IMR-90 (cell line): ENCODE data around the gene RRP36. TPM values are rescaled to one million over a fixed set of nuclear protein-coding genes. Genes with fewer than 3 reads are reported as not detected.

ENCODE experiments used
- ATAC-seq: fragments of 200-7000 bp; cut with Tn5 transposase; 2 replicates; pipeline ENCODE4 v1.9.1; 2020; ENCODE audit warnings: low read depth, mild to moderate bottlenecking, moderate library complexity
- BruUV-seq: library from RNA; stranded (reverse); fragments of 400-500 nt; replicated peaks from 2 replicates; lab custom pipeline; 2021; lab: Mats Ljungman, UMichigan
- CTCF ChIA-PET: fragments of 300-600 bp; formaldehyde crosslinking; extraction: SDS; loops from one replicate; lab custom pipeline; 2021; ENCODE audit warnings: antibody characterized with exemption; lab: Yijun Ruan, JAX
- POLR2A ChIA-PET: fragments of 300-600 bp; sonication (Branson Sonifier 250); formaldehyde crosslinking; loops from one replicate; lab custom pipeline; 2022; ENCODE audit warnings: antibody characterized with exemption; ENCODE audit not compliant: unreplicated experiment; lab: Charles Lee
- DNase-seq: peaks from one replicate; pipeline ENCODE4 v3.0.0; 2013
- H2AFZ ChIP-seq: replicated peaks from 2 replicates; pipeline ENCODE3; 2013; ENCODE audit warnings: low read length, mild to moderate bottlenecking; ENCODE audit not compliant: poor library complexity
- H2AK5ac ChIP-seq: 2 replicates; pipeline ENCODE4 v1.6.1; 2013; ENCODE audit warnings: low read depth, low read length, inconsistent platforms
- H2AK9ac ChIP-seq: replicated peaks from 2 replicates; pipeline ENCODE3; 2013; ENCODE audit warnings: mild to moderate bottlenecking, low read depth, low read length, moderate library complexity; ENCODE audit not compliant: poor library complexity
- H2BK120ac ChIP-seq: 2 replicates; pipeline ENCODE4 v1.6.1; 2013; ENCODE audit warnings: low read depth, low read length, inconsistent platforms
- H2BK15ac ChIP-seq: 3 replicates; pipeline ENCODE4 v1.6.1; 2013; ENCODE audit warnings: low read depth, low read length, inconsistent platforms
- H2BK20ac ChIP-seq: 2 replicates; pipeline ENCODE4 v1.6.1; 2013; ENCODE audit warnings: low read depth, mild to moderate bottlenecking, inconsistent platforms, low read length, moderate library complexity
- H2BK5ac ChIP-seq: 2 replicates; pipeline ENCODE4 v1.6.1; 2013; ENCODE audit warnings: mild to moderate bottlenecking, low read depth, low read length, inconsistent platforms; ENCODE audit not compliant: poor library complexity, severe bottlenecking
- H3K14ac ChIP-seq: replicated peaks from 2 replicates; pipeline ENCODE4 v1.6.1; 2013; ENCODE audit warnings: low read depth, low read length, inconsistent platforms
- H3K18ac ChIP-seq: 2 replicates; pipeline ENCODE4 v1.6.1; 2013; ENCODE audit warnings: low read depth, low read length, control low read depth
- H3K23ac ChIP-seq: 2 replicates; pipeline ENCODE4 v1.6.1; 2013; ENCODE audit warnings: low read depth, low read length, inconsistent platforms
- H3K27ac ChIP-seq: 2 replicates; pipeline ENCODE4 v1.5.1; 2013; ENCODE audit warnings: mild to moderate bottlenecking, control low read depth, low read length; ENCODE audit not compliant: insufficient read depth
- H3K27me3 ChIP-seq: 2 replicates; pipeline ENCODE4 v1.6.1; 2013; ENCODE audit warnings: low read length; ENCODE audit not compliant: control insufficient read depth, insufficient read depth
- H3K36me3 ChIP-seq: 2 replicates; pipeline ENCODE4 v1.6.1; 2013; ENCODE audit warnings: low read length, mixed read lengths; ENCODE audit not compliant: control insufficient read depth, insufficient read depth
- H3K4ac ChIP-seq: 2 replicates; pipeline ENCODE4 v1.6.1; 2013; ENCODE audit warnings: low read depth, low read length, inconsistent platforms
- H3K4me1 ChIP-seq: 2 replicates; pipeline ENCODE4 v1.6.1; 2013; ENCODE audit warnings: low read length, mixed read lengths; ENCODE audit not compliant: control insufficient read depth, insufficient read depth
- H3K4me2 ChIP-seq: 2 replicates; pipeline ENCODE4 v1.6.1; 2013; ENCODE audit warnings: low read depth, mild to moderate bottlenecking, control low read depth, low read length, moderate library complexity
- H3K4me3 ChIP-seq: 2 replicates; pipeline ENCODE4 v1.5.1; 2013; ENCODE audit warnings: low read depth, mild to moderate bottlenecking, control low read depth, low read length, moderate library complexity; ENCODE audit not compliant: insufficient read depth
- H3K56ac ChIP-seq: 2 replicates; pipeline ENCODE4 v1.6.1; 2013; ENCODE audit warnings: low read length, inconsistent platforms; ENCODE audit not compliant: insufficient read depth; ENCODE audit errors: extremely low read depth
- H3K79me1 ChIP-seq, 2 experiments: 2 replicates each; pipeline ENCODE4 v1.6.1; 2013; ENCODE audit warnings: low read length in 2 of 2, inconsistent platforms in 1 of 2, low read depth in 1 of 2
- H3K9ac ChIP-seq: 2 replicates; pipeline ENCODE4 v1.6.1; 2013; ENCODE audit warnings: low read depth, low read length, control low read depth
- H3K9me1 ChIP-seq: 2 replicates; pipeline ENCODE4 v1.6.1; 2013; ENCODE audit warnings: low read length, inconsistent platforms; ENCODE audit not compliant: insufficient read depth
- H3K9me3 ChIP-seq: 2 replicates; pipeline ENCODE4 v1.6.1; 2013; ENCODE audit warnings: low read length; ENCODE audit not compliant: control insufficient read depth, insufficient read depth
- H4K20me1 ChIP-seq: 2 replicates; pipeline ENCODE4 v1.6.1; 2013; ENCODE audit warnings: low read length, inconsistent platforms; ENCODE audit not compliant: insufficient read depth
- H4K5ac ChIP-seq: 2 replicates; pipeline ENCODE4 v1.6.1; 2013; ENCODE audit warnings: mild to moderate bottlenecking, low read depth, low read length, control low read depth
- H4K8ac ChIP-seq, 2 experiments: 2 replicates each; pipeline ENCODE4 v1.6.1; 2013; ENCODE audit warnings: low read depth in 2 of 2, low read length in 2 of 2, control low read depth in 1 of 2, inconsistent platforms in 1 of 2
- H4K91ac ChIP-seq: 2 replicates; pipeline ENCODE4 v1.6.1; 2013; ENCODE audit warnings: low read depth, low read length, inconsistent platforms; ENCODE audit not compliant: insufficient read depth
- BHLHE40 ChIP-seq: fragments of 150-350 bp; IDR thresholded peaks from 2 replicates; pipeline ENCODE4 v1.6.1; 2016; ENCODE audit warnings: mild to moderate bottlenecking, low read depth, low read length
- CEBPB ChIP-seq: IDR thresholded peaks from 2 replicates; pipeline ENCODE4 v1.6.1; 2012; ENCODE audit warnings: low read depth, low read length, improper control_type of control experiment
- FOS ChIP-seq: fragments of 150-350 bp; IDR thresholded peaks from 2 replicates; pipeline ENCODE4 v1.6.1; 2016; ENCODE audit warnings: low read depth, low read length
- MAFK ChIP-seq: IDR thresholded peaks from 2 replicates; pipeline ENCODE4 v1.6.1; 2012; ENCODE audit warnings: low read depth, low read length, improper control_type of control experiment
- MAZ ChIP-seq: IDR thresholded peaks from 2 replicates; pipeline ENCODE4 v1.6.1; 2012; ENCODE audit warnings: low read depth, mild to moderate bottlenecking, low read length, improper control_type of control experiment, moderate library complexity, borderline replicate concordance
- MXI1 ChIP-seq: IDR thresholded peaks from 2 replicates; pipeline ENCODE4 v1.6.1; 2012; ENCODE audit warnings: low read depth, mild to moderate bottlenecking, low read length, moderate library complexity, borderline replicate concordance
- NFE2L2 ChIP-seq: fragments of 150-350 bp; IDR thresholded peaks from 2 replicates; pipeline ENCODE4 v1.6.1; 2016; ENCODE audit warnings: low read depth, mild to moderate bottlenecking, low read length
- POLR2A ChIP-seq: IDR thresholded peaks from 2 replicates; pipeline ENCODE4 v1.6.1; 2012; ENCODE audit warnings: mild to moderate bottlenecking, low read depth, low read length
- RCOR1 ChIP-seq: IDR thresholded peaks from 2 replicates; pipeline ENCODE4 v1.6.1; 2012; ENCODE audit warnings: mild to moderate bottlenecking, low read length, improper control_type of control experiment; ENCODE audit not compliant: insufficient replicate concordance
- RFX5 ChIP-seq: IDR thresholded peaks from 2 replicates; pipeline ENCODE4 v1.8.0; 2012; ENCODE audit warnings: low read depth, mild to moderate bottlenecking, low read length, moderate library complexity
- SMC3 ChIP-seq: fragments of 150-350 bp; IDR thresholded peaks from 2 replicates; pipeline ENCODE4 v1.6.1; 2016; ENCODE audit warnings: low read depth, mild to moderate bottlenecking, antibody characterized with exemption, low read length, moderate library complexity
- WGBS, 2 experiments: methylation state at CpG; one replicate each; pipeline versions ENCODE4 v1.1.5 to v1.1.7; 2013; ENCODE audit warnings: missing lambda C conversion rate in 2 of 2; ENCODE audit not compliant: insufficient read length in 1 of 2; ENCODE audit errors: extremely low coverage in 2 of 2; 5-methylcytosine and 5-hydroxymethylcytosine counted together
- dilution Hi-C: fragments of 300-500 bp; cut with HindIII; formaldehyde crosslinking; loops from one replicate; pipeline ENCODE4 v1.14.3; 2018; ENCODE audit warnings: low sequenced_read_pairs; ENCODE audit not compliant: unreplicated experiment
- in situ Hi-C: fragments of 300-500 bp; cut with MboI; formaldehyde crosslinking; loops from 3 replicates; pipeline ENCODE4 v1.14.3; 2019; ENCODE audit warnings: low sequenced_read_pairs, inconsistent platforms, mixed read lengths
- intact Hi-C: fragments of 100-400 bp; cut with micrococcal nuclease; formaldehyde crosslinking; loops from 2 replicates; pipeline ENCODE4 v1.10.0; 2022
- polyA plus RNA-seq, 3 experiments: library from polyadenylated mRNA; depleted of rRNA; stranded (reverse); fragments of >200 nt; gene quantifications; 2 replicates each; pipeline ENCODE4 v1.2.3, GENCODE V29; 2012; ENCODE audit warnings: low replicate concordance in 1 of 3
- total RNA-seq: library from RNA; depleted of rRNA; stranded (reverse); fragments of >200 nt; gene quantifications from 2 replicates; pipeline ENCODE4 v1.2.3, GENCODE V29; 2012
- TF ChIP-seq, protein P1 (sequence below): fragments of 150-350 bp; IDR thresholded peaks from 2 replicates; pipeline ENCODE4 v1.6.1; 2016; ENCODE audit warnings: low read depth, mild to moderate bottlenecking, low read length, moderate library complexity, borderline replicate concordance
- TF ChIP-seq, protein P2 (sequence below): conservative IDR thresholded peaks from 2 replicates; pipeline ENCODE4 v1.5.1; 2012; ENCODE audit warnings: mild to moderate bottlenecking, low read depth, low read length, improper control_type of control experiment

Gene RRP36
- total and polyA plus RNA-seq, 2 of the 4 experiments (the other 2 are of a cell fraction) = 54.3 to 106 TPM

DNA sequence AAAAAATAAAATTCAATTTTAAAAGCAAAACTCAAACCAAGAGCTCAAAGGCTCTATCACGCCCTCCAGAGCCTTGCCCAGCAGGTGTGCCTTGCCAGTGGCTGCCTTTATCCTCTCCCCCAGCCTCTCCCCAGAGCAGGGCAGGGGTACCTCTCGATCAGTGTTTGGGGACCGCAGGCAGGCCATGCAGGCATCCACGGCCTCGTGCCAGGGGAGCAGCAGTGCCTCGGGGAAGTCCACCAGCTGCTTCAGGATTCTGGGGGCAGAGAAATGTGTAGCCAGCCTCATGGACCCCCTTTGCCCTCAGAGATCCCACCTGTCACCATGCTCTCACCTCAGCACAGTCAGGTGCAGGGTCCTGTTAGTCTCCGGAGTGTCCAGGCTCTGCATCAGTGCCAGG, 26.6 kb downstream of the RRP36 start:
- H2BK20ac ChIP-seq = no peak overlapping the region
- ATAC-seq = no peak

More for the DNA sequence above, 26.6 kb downstream of the RRP36 start:
- H4K5ac ChIP-seq = no peak overlapping the region
- no peak overlapping the region for H3K14ac ChIP-seq
- no peak overlapping the region for H2BK120ac ChIP-seq
- ChIA-PET POLR2A (interaction anchor here (0.6 to 0.9 kb wide), 2 partner anchors 11 to 12 kb away, joined by 3 to 5 read pairs; partner anchors contain the start of genes KLC4 and MRPL2), CTCF (interaction anchor here (0.6 kb wide), 1 partner anchor 24 kb away, joined by 3 read pairs; no protein-coding TSS in a partner anchor)
- no peak overlapping the region for H3K4me3 ChIP-seq
- no peaks in the 10 kb centered on the region for H3K27me3 ChIP-seq
- intact Hi-C loops = no loop called here
- H3K4me1 ChIP-seq = peaks cover 15% of the 10 kb centered on the region
- in situ Hi-C loops = no loop called here
- peaks cover 73% of the 10 kb centered on the region for H3K36me3 ChIP-seq
- H2AK5ac ChIP-seq = no peak overlapping the region
- H4K8ac ChIP-seq = no peak overlapping the region
- 95% methylated on average over 3 of the region's 7 CpGs; no CpG with 5 or more reads in 1 of the 2 experiments for WGBS, 2 experiments
- no peaks in the 10 kb centered on the region for H4K20me1 ChIP-seq
- H3K27ac ChIP-seq = no peak overlapping the region
- no peak overlapping the region for H3K56ac ChIP-seq
- H3K18ac ChIP-seq = no peak overlapping the region
- H3K79me1 ChIP-seq = peaks cover 16 to 41% of the 10 kb centered on the region in 2 experiments; a peak in 3 of 4 replicates
- H2AK9ac ChIP-seq = no peak overlapping the region
- H3K4me2 ChIP-seq = no peak overlapping the region
- BruUV-seq = no TSS peak
- H4K91ac ChIP-seq = no peak overlapping the region
- no peak overlapping the region for H3K9ac ChIP-seq
- TF ChIP-seq POLR2A (no peak), RCOR1 (no peak), CEBPB (no peak), SMC3 (no peak), MAFK (no peak), FOS (no peak), MAZ (no peak), BHLHE40 (no peak), RFX5 (no peak), MXI1 (no peak), NFE2L2 (no peak)
- TF ChIP-seq, protein P1, sequence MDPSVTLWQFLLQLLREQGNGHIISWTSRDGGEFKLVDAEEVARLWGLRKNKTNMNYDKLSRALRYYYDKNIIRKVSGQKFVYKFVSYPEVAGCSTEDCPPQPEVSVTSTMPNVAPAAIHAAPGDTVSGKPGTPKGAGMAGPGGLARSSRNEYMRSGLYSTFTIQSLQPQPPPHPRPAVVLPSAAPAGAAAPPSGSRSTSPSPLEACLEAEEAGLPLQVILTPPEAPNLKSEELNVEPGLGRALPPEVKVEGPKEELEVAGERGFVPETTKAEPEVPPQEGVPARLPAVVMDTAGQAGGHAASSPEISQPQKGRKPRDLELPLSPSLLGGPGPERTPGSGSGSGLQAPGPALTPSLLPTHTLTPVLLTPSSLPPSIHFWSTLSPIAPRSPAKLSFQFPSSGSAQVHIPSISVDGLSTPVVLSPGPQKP = no peak
- TF ChIP-seq, protein P2, sequence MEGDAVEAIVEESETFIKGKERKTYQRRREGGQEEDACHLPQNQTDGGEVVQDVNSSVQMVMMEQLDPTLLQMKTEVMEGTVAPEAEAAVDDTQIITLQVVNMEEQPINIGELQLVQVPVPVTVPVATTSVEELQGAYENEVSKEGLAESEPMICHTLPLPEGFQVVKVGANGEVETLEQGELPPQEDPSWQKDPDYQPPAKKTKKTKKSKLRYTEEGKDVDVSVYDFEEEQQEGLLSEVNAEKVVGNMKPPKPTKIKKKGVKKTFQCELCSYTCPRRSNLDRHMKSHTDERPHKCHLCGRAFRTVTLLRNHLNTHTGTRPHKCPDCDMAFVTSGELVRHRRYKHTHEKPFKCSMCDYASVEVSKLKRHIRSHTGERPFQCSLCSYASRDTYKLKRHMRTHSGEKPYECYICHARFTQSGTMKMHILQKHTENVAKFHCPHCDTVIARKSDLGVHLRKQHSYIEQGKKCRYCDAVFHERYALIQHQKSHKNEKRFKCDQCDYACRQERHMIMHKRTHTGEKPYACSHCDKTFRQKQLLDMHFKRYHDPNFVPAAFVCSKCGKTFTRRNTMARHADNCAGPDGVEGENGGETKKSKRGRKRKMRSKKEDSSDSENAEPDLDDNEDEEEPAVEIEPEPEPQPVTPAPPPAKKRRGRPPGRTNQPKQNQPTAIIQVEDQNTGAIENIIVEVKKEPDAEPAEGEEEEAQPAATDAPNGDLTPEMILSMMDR = no peak
- dilution Hi-C loops = no loop called here
- no peak for DNase-seq
- no peak overlapping the region for H3K23ac ChIP-seq
- H3K9me1 ChIP-seq = peaks cover 19% of the 10 kb centered on the region
- H2AFZ ChIP-seq = no peak overlapping the region
- H3K9me3 ChIP-seq = no peaks in the 10 kb centered on the region
- no peak overlapping the region for H2BK5ac ChIP-seq
- no peak overlapping the region for H2BK15ac ChIP-seq
- no peak overlapping the region for H3K4ac ChIP-seq
